Esophagus squamous epithelium (tissue), 5 donors: ENCODE measurements around the gene LRRC3C. TPM values are rescaled to one million over a fixed set of nuclear protein-coding genes. Genes with fewer than 3 reads are reported as not detected.
"Not testable (repeated sequence)": the region's sequence is repeated elsewhere in the genome, so short reads cannot be mapped to it uniquely, and the experiment has no call there.

Experiments
- DNase-seq: peaks from one replicate; lab custom pipeline; 2025; lab: John Stamatoyannopoulos, UW
- H3K27ac ChIP-seq, 4 donors: fragments of 200-600 bp; sonication (generic); one replicate each; pipeline ENCODE4 v1.5.1; 2016 to 2019; ENCODE audit warnings: mild to moderate bottlenecking in 1 of 4
- H3K27me3 ChIP-seq, 4 donors: fragments of 200-600 bp; sonication (generic); 1 replicate in 3 of 4; 2 replicates in 1 of 4; pipeline versions ENCODE4 v1.5.1 to v1.6.0; 2017 to 2021; ENCODE audit warnings: antibody characterized with exemption in 1 of 4
- H3K36me3 ChIP-seq, 3 donors: fragments of 200-600 bp; sonication (generic); one replicate each; pipeline ENCODE4 v1.5.1; 2016 to 2019
- H3K4me1 ChIP-seq, 3 donors: fragments of 200-600 bp; sonication (generic); one replicate each; pipeline ENCODE4 v1.5.1; 2017 to 2019
- H3K4me3 ChIP-seq, 4 donors: fragments of 200-600 bp; sonication (generic); 1 replicate in 3 of 4; 2 replicates in 1 of 4; pipeline ENCODE4 v1.5.1; 2016 to 2019; ENCODE audit warnings: mild to moderate bottlenecking in 2 of 4, moderate library complexity in 1 of 4
- H3K9me3 ChIP-seq, 3 donors: fragments of 200-600 bp; sonication (generic); one replicate each; pipeline ENCODE4 v1.5.1; 2016 to 2019
- POLR2A ChIP-seq, 4 donors: fragments of 450-650 bp; IDR thresholded peaks; one replicate each; pipeline ENCODE4 v1.6.1; 2017; ENCODE audit warnings: antibody characterized with exemption in 4 of 4, mild to moderate bottlenecking in 4 of 4, moderate library complexity in 3 of 4
- WGBS, 2 donors: methylation state at CpG; one replicate each; pipeline ENCODE4 v1.1.5; 2018; 5-methylcytosine and 5-hydroxymethylcytosine counted together
- intact Hi-C: fragments of 100-400 bp; cut with DNase I; formaldehyde crosslinking; loops from one replicate; pipeline ENCODE4 v1.15.0; 2022
- total RNA-seq, 4 donors: library from RNA; depleted of rRNA; stranded (reverse); fragments of >200 nt; gene quantifications; one replicate each; pipeline ENCODE4 v1.1.0, GENCODE V29; 2016
- TF ChIP-seq, protein P1 (sequence below), 6 experiments: fragments of 450-650 bp in 4 of 6; fragments of 200-600 bp in 2 of 6; sonication (generic) in 2 of 6; IDR thresholded peaks; one replicate each; pipeline ENCODE4 v1.5.1; 2016 to 2019; ENCODE audit warnings: antibody characterized with exemption in 6 of 6, mild to moderate bottlenecking in 4 of 6, moderate library complexity in 4 of 6
- donor health status: DM: yes; HTN: yes; CAD: no.

Gene LRRC3C, protein sequence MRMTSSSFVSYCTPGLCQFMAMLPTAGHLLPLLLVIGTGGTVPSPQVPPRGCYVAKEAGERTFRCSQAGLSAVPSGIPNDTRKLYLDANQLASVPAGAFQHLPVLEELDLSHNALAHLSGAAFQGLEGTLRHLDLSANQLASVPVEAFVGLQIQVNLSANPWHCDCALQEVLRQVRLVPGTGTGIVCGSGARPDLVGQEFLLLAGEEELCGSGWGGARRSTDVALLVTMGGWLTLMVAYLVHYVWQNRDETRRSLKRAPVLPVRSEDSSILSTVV
- not detected for total RNA-seq

DNA sequence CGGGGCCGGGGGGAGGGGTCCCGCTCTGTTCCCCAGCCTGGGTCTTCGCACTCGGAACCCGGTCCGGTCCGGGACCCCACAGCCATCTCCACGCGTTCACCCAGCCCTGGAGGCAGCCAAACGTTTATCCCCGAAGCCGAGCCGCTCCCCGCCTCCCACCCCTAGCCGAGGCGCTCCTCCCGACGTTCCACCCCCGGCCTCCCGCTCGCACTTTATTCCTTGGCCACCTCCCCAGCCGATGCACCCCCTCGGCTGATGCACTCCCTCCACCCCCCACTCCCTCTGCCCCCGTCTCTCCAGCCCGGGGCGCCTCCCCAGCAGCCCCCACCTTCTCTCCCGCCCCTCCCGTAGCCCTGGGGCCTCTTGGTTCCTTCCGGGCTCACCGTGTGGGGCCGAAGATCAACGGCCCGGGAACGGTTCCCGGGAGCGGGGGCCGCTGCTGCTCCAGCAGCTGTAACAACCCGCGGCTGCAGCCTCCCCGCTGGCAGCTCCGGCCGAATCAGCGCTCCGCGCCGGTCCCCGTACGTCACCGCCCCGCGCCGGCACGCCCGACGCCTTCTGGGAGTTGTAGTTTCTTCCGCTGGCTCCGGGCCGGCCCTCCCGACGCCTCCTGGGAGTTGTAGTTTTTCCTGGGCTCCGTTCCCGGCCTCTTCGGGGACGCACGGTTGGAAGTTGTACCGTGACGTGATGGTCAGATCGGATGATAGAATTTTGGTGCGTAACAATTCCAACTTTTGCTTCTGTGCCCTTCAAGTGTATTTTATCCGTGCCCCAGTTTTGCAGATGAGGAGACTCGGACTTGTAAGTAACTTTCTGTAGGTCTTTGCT lies at the start of gene LRRC3C, which contains the start of gene ORMDL3:
LRRC3C (plus strand) TSS at position 632 of the 828 bp plus-strand sequence. CDS start 13,792 bp downstream, outside the sequence.
ORMDL3 (minus strand) TSS at position 501 of the 828 bp plus-strand sequence. CDS start 3,398 bp downstream, outside the sequence.
- peak within 1 kb of the TSS; percentile 86 to 96 (median 90) for H3K4me3 ChIP-seq
- peaks cover 11 to 20% (median 18%) of the 10 kb centered on the region in 3 donors for H3K36me3 ChIP-seq
- intact Hi-C loops, result no loop called here
- H3K9me3 ChIP-seq, result no peaks in the 10 kb centered on the region
- H3K4me1 ChIP-seq, result peaks cover 30 to 59% (median 49%) of the 10 kb centered on the region in 3 donors
- no peaks in the 10 kb centered on the region for H3K27me3 ChIP-seq
- 0 to 3% methylated on average over 8 to 11 of the region's 72 CpGs for WGBS, 2 donors
- TF ChIP-seq, protein P1, sequence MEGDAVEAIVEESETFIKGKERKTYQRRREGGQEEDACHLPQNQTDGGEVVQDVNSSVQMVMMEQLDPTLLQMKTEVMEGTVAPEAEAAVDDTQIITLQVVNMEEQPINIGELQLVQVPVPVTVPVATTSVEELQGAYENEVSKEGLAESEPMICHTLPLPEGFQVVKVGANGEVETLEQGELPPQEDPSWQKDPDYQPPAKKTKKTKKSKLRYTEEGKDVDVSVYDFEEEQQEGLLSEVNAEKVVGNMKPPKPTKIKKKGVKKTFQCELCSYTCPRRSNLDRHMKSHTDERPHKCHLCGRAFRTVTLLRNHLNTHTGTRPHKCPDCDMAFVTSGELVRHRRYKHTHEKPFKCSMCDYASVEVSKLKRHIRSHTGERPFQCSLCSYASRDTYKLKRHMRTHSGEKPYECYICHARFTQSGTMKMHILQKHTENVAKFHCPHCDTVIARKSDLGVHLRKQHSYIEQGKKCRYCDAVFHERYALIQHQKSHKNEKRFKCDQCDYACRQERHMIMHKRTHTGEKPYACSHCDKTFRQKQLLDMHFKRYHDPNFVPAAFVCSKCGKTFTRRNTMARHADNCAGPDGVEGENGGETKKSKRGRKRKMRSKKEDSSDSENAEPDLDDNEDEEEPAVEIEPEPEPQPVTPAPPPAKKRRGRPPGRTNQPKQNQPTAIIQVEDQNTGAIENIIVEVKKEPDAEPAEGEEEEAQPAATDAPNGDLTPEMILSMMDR (IDR thresholded peaks at IDR 0.05), result peak in 1 of 6 experiments; percentile 32
- TF ChIP-seq POLR2A (IDR thresholded peaks at IDR 0.05), result peak in 3 of 4 donors; percentile 33 to 85 (median 62)
- H3K27ac ChIP-seq, result peak within 1 kb of the TSS; percentile 89 to 93 (median 92)
- DNase-seq, result peak; percentile 53

DNA sequence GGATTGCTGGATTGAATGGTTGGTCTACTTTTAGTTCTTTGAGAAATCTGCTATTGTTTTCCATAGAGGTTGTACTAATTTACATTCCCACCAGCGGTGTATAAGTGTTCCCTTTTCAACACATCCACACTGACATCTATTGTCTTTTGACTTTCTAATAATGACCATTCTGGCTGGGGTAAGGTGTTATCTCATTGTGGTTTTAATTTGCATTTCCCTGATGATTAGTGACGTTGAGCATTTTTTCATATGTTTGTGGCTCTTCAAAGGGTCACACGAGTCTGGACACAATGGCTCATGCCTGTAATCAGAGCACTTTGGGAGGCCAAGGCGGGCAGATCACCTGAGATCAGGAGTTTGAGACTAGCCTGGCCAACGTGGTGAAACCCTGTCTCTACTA lies 41.4 kb upstream of the LRRC3C start:
- DNase-seq, intact Hi-C loops, H3K4me3 ChIP-seq, H3K4me1 ChIP-seq, H3K36me3 ChIP-seq, H3K27ac ChIP-seq, H3K9me3 ChIP-seq: not testable (repeated sequence)
- peaks cover 0 to 53% (median 0%) of the 10 kb centered on the region in 4 donors for H3K27me3 ChIP-seq
- 57 to 62% methylated on average over 3 to 4 of the region's 5 CpGs for WGBS, 2 donors

DNA sequence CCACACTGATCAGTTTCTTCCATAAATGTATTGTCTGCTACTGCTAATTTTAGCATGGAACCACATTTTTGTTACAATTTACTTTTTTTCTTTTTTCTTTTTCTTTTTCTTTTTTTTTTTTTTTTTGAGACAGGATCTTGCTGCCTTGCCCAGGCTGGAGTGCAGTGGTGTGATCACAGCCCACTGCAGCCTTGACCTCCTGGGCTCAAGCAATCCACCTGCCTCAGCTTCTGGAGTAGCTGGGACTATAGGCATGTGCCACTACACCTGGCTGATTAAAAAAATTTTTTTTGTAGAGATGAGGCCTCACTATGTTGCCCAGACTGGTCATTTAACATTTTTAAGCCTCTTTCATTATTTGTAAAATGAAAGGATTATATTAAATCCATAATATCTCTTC lies 40.5 kb upstream of the LRRC3C start:
- no peak overlapping the region for H3K4me3 ChIP-seq
- H3K27ac ChIP-seq, result no peak overlapping the region
- intact Hi-C loops, result no loop called here
- H3K9me3 ChIP-seq, result no peaks in the 10 kb centered on the region
- no peaks in the 10 kb centered on the region for H3K36me3 ChIP-seq
- TF ChIP-seq POLR2A (IDR thresholded peaks at IDR 0.05), result no peak
- TF ChIP-seq, protein P1 (IDR thresholded peaks at IDR 0.05), result no peak
- H3K27me3 ChIP-seq, result peaks cover 0 to 54% (median 0%) of the 10 kb centered on the region in 4 donors
- H3K4me1 ChIP-seq, result no peaks in the 10 kb centered on the region
- no peak for DNase-seq

DNA sequence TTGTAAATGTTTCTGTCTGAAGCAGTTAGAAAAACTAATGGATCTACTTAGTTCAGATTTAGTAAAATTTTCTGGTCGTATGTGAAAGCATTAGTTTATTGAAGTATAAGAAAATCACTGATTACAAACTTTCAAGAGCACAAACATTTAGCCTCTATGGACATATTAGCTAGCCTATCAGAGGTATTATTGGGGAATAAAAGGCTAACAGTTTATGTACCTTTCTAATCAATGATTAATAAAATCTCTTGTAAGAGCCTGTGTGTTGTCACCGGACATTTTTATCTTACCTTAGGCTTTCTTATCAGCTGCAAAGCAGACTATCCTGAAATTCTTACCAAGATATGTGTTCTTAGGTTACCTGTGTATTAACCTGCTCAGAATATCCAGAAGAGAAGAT lies 38.3 kb upstream of the LRRC3C start:
- intact Hi-C loops, result no loop called here
- no peak overlapping the region for H3K4me3 ChIP-seq
- DNase-seq, result no peak
- H3K36me3 ChIP-seq, result no peaks in the 10 kb centered on the region
- no peaks in the 10 kb centered on the region for H3K9me3 ChIP-seq
- no peak overlapping the region for H3K27ac ChIP-seq
- TF ChIP-seq POLR2A (IDR thresholded peaks at IDR 0.05), result no peak
- TF ChIP-seq, protein P1 (IDR thresholded peaks at IDR 0.05), result no peak
- H3K27me3 ChIP-seq, result peaks cover 0 to 63% (median 0%) of the 10 kb centered on the region in 4 donors
- no peaks in the 10 kb centered on the region for H3K4me1 ChIP-seq
- 40 to 47% methylated on average over 2 of the region's 2 CpGs for WGBS, 2 donors

DNA sequence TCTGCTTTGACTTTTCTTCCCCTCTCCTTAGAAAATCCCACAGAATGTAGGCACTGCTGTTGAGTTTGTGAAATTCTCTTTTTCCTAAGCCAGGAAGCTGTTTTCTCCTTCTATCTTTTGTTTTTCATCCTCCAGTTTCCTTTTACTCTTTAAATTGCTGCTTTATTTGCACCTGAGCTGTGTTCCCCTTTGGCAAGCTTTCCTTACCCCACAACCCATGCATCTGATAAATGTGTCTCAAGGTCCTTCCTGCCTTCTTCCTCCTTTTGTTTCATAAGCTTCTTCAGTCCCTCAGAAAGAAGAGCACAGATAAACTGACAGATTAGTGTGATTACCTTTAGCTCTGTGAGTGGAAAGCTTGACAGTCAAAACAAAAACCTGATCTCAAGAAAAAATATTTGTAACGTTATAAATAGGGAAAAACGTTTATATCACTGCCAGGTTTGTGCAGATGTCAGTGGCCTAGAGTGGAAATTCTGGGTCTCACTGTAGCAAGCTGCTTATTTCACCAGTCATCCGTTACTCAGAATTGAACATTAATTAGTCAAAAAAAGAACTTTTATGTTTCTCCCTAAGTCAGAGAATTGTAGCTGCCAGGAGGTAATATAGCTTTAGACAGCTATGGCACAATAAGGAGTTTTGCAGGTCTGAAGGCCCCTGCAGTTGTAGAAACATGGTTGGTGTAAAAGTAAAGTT lies 32.7 kb upstream of the LRRC3C start:
- no peaks in the 10 kb centered on the region for H3K9me3 ChIP-seq
- DNase-seq, result no peak
- no peak overlapping the region for H3K27ac ChIP-seq
- no peak overlapping the region for H3K4me3 ChIP-seq
- H3K4me1 ChIP-seq, result peaks cover 0 to 7% (median 0%) of the 10 kb centered on the region in 3 donors
- TF ChIP-seq, protein P1 (IDR thresholded peaks at IDR 0.05), result no peak
- TF ChIP-seq POLR2A (IDR thresholded peaks at IDR 0.05), result no peak
- H3K36me3 ChIP-seq, result no peaks in the 10 kb centered on the region
- intact Hi-C loops, result no loop called here
- 16 to 18% methylated on average over 3 of the region's 3 CpGs for WGBS, 2 donors
- H3K27me3 ChIP-seq, result peaks cover 0 to 35% (median 0%) of the 10 kb centered on the region in 4 donors
